HepG2 (cell line): ENCODE results near the gene ZNF385B. TPM values are rescaled to one million over a fixed set of nuclear protein-coding genes. Genes with fewer than 3 reads are reported as not detected.

Source experiments
- ARID2 ChIP-seq: sonication (generic); formaldehyde crosslinking; IDR thresholded peaks from 2 replicates; pipeline ENCODE4 v1.8.1; 2022; ENCODE audit warnings: mild to moderate bottlenecking, missing genetic modification reagents, borderline replicate concordance
- BCL6 ChIP-seq: IDR thresholded peaks from 2 replicates; pipeline ENCODE4 v1.6.1; 2016; ENCODE audit warnings: missing genetic modification reagents, missing compliant biosample characterization
- EP300 ChIP-seq, 3 experiments: sonication (generic) in 1 of 3; formaldehyde crosslinking in 1 of 3; IDR thresholded peaks; 2 replicates each; pipeline versions ENCODE4 v1.5.1 to v1.6.1; 2011 to 2020; ENCODE audit warnings: low read depth in 2 of 3, low read length in 2 of 3, borderline replicate concordance in 1 of 3, improper control_type of control experiment in 1 of 3, mild to moderate bottlenecking in 1 of 3, missing genetic modification reagents in 1 of 3, moderate library complexity in 1 of 3
- HMGA1 ChIP-seq: sonication (generic); formaldehyde crosslinking; conservative IDR thresholded peaks from 2 replicates; pipeline ENCODE4 v1.4.0; 2020; ENCODE audit warnings: missing genetic modification reagents
- MAF1 ChIP-seq: sonication (generic); formaldehyde crosslinking; IDR thresholded peaks from 2 replicates; pipeline ENCODE4 v1.5.0; 2020; ENCODE audit warnings: missing genetic modification reagents, borderline replicate concordance
- NFIC ChIP-seq: IDR thresholded peaks from 2 replicates; pipeline ENCODE4 v1.6.1; 2012; ENCODE audit warnings: mild to moderate bottlenecking, low read length, inconsistent platforms
- TCF7 ChIP-seq: sonication (generic); IDR thresholded peaks from 2 replicates; pipeline ENCODE4 v1.6.1; 2016; ENCODE audit warnings: antibody characterized with exemption, low read depth
- ZBTB42 ChIP-seq: sonication (generic); formaldehyde crosslinking; IDR thresholded peaks from 2 replicates; pipeline ENCODE4 v1.5.0; 2020; ENCODE audit warnings: mild to moderate bottlenecking, missing genetic modification reagents
- ZNF121 ChIP-seq: sonication (generic); formaldehyde crosslinking; IDR thresholded peaks from 2 replicates; pipeline ENCODE4 v1.5.0; 2020; ENCODE audit warnings: mild to moderate bottlenecking, missing genetic modification reagents
- ZNF331 ChIP-seq: sonication (generic); formaldehyde crosslinking; IDR thresholded peaks from 2 replicates; pipeline ENCODE4 v1.4.0; 2020; ENCODE audit warnings: missing genetic modification reagents
- ZNF382 ChIP-seq: sonication (generic); formaldehyde crosslinking; IDR thresholded peaks from 2 replicates; pipeline ENCODE4 v1.5.0; 2020; ENCODE audit warnings: missing genetic modification reagents, mild to moderate bottlenecking, borderline replicate concordance
- ZNF530 ChIP-seq: sonication (generic); formaldehyde crosslinking; IDR thresholded peaks from 2 replicates; pipeline ENCODE4 v1.5.0; 2020; ENCODE audit warnings: low read depth, mild to moderate bottlenecking, missing genetic modification reagents
- ZNF577 ChIP-seq: sonication (generic); formaldehyde crosslinking; IDR thresholded peaks from 2 replicates; pipeline ENCODE4 v1.4.0; 2020; ENCODE audit warnings: mild to moderate bottlenecking, low read depth, missing genetic modification reagents, borderline replicate concordance
- ZNF607 ChIP-seq: sonication (generic); formaldehyde crosslinking; IDR thresholded peaks from 2 replicates; pipeline ENCODE4 v1.5.1; 2020; ENCODE audit warnings: missing genetic modification reagents, mild to moderate bottlenecking, borderline replicate concordance
- ZNF644 ChIP-seq: IDR thresholded peaks from 2 replicates; pipeline ENCODE4 v1.6.1; 2016; ENCODE audit warnings: low read depth
- ZNF674 ChIP-seq: sonication (generic); formaldehyde crosslinking; IDR thresholded peaks from 2 replicates; pipeline ENCODE4 v1.5.0; 2020; ENCODE audit warnings: low read depth, mild to moderate bottlenecking, missing genetic modification reagents
- ZSCAN21 ChIP-seq: sonication (generic); formaldehyde crosslinking; IDR thresholded peaks from 2 replicates; pipeline ENCODE4 v1.8.0; 2022; ENCODE audit warnings: mild to moderate bottlenecking, missing genetic modification reagents, moderate library complexity, borderline replicate concordance
- polyA plus RNA-seq, 8 experiments: library from polyadenylated mRNA; depleted of rRNA in 3 of 8; stranded (reverse) in 7 of 8; unstranded in 1 of 8; fragments of >200 nt; fragmentation: Illumina TruSeq in 4 of 8; extraction: Trizol in 4 of 8; gene quantifications; 2 replicates each; pipeline versions ENCODE4 v1.2.1 to v1.2.3, GENCODE V29; 2011 to 2016; ENCODE audit warnings: low read depth in 4 of 8, missing spikeins in 1 of 8, mixed read lengths in 1 of 8; ENCODE audit not compliant: insufficient read depth in 1 of 8
- total RNA-seq, 5 experiments: library from RNA; depleted of rRNA; stranded (reverse); fragments of >200 nt; fragmentation: Illumina TruSeq; extraction: Trizol; gene quantifications; 2 replicates each; pipeline ENCODE4 v1.2.3, GENCODE V29; 2016; ENCODE audit warnings: low read depth in 1 of 5
- TF ChIP-seq, protein P1 (sequence below), 2 experiments: sonication (generic) in 1 of 2; formaldehyde crosslinking in 1 of 2; IDR thresholded peaks; 2 replicates each; pipeline versions ENCODE4 v1.6.1 to v1.9.0; 2014 to 2022; ENCODE audit warnings: antibody characterized with exemption in 1 of 2, borderline replicate concordance in 1 of 2, inconsistent platforms in 1 of 2, low read depth in 1 of 2, missing genetic modification reagents in 1 of 2
- TF ChIP-seq, protein P2 (sequence below): sonication (generic); formaldehyde crosslinking; IDR thresholded peaks from 2 replicates; pipeline ENCODE4 v1.8.0; 2022; ENCODE audit warnings: mild to moderate bottlenecking, missing genetic modification reagents, moderate library complexity
- TF ChIP-seq, protein P3 (sequence below): sonication (generic); formaldehyde crosslinking; IDR thresholded peaks from 2 replicates; pipeline ENCODE4 v1.5.0; 2020; ENCODE audit warnings: mild to moderate bottlenecking, missing genetic modification reagents

The ZNF385B gene
- total and polyA plus RNA-seq, 2 of the 13 experiments (the other 11 are each of a cell fraction or from before 2014, with no cell fraction given) = 3.3 to 6.7 TPM

DNA sequence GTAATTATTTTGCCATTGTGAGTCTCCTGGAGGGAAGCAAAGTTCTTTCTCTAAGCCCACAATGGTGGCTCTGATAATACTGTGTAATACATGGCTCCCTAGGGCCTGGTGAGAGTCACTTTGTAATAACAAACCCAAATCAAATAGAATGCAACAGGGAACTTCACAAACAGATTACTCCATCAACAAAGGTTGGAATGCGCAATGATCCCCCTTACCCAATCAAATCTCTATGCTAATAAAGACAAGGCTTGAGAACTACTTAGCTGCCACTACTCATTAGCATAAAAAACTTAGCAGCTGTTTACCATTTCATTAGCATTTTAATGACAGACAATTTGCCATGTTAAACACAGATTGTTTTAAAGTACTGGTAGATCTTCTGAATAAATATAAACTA lies 311.2 kb downstream of the ZNF385B start (continued):
- no peak for TF ChIP-seq ZNF607
- TF ChIP-seq TCF7 = peak; percentile 29; the same call in 1 of the 2 replicates
- TF ChIP-seq, protein P1, sequence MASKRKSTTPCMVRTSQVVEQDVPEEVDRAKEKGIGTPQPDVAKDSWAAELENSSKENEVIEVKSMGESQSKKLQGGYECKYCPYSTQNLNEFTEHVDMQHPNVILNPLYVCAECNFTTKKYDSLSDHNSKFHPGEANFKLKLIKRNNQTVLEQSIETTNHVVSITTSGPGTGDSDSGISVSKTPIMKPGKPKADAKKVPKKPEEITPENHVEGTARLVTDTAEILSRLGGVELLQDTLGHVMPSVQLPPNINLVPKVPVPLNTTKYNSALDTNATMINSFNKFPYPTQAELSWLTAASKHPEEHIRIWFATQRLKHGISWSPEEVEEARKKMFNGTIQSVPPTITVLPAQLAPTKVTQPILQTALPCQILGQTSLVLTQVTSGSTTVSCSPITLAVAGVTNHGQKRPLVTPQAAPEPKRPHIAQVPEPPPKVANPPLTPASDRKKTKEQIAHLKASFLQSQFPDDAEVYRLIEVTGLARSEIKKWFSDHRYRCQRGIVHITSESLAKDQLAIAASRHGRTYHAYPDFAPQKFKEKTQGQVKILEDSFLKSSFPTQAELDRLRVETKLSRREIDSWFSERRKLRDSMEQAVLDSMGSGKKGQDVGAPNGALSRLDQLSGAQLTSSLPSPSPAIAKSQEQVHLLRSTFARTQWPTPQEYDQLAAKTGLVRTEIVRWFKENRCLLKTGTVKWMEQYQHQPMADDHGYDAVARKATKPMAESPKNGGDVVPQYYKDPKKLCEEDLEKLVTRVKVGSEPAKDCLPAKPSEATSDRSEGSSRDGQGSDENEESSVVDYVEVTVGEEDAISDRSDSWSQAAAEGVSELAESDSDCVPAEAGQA (IDR thresholded peaks at IDR 0.05; ENCODE audit: low read depth) = no peak
- TF ChIP-seq, protein P1 (CRISPR knock-in tag; IDR thresholded peaks at IDR 0.05; ENCODE audit: borderline replicate concordance) = no peak
- 0 out of 2 replicates have a peak, but pooled peaks have one; percentile 8 for TF ChIP-seq BCL6
- no peak for TF ChIP-seq ZNF121
- TF ChIP-seq NFIC = 0 out of 2 replicates have a peak, but pooled peaks have one; percentile 23
- TF ChIP-seq, protein P2, sequence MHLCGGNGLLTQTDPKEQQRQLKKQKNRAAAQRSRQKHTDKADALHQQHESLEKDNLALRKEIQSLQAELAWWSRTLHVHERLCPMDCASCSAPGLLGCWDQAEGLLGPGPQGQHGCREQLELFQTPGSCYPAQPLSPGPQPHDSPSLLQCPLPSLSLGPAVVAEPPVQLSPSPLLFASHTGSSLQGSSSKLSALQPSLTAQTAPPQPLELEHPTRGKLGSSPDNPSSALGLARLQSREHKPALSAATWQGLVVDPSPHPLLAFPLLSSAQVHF (CRISPR knock-in tag) = no peak
- peak; percentile 82 for TF ChIP-seq ZNF644 (CRISPR knock-in tag)
- TF ChIP-seq HMGA1 = no peak
- no peak for TF ChIP-seq ZNF577 (CRISPR knock-in tag)
- TF ChIP-seq ZBTB42 (CRISPR knock-in tag) = no peak
- TF ChIP-seq ZNF530 (CRISPR knock-in tag) = no peak
- no peak for TF ChIP-seq ZNF674 (CRISPR knock-in tag)
- TF ChIP-seq EP300 (IDR thresholded peaks at IDR 0.05; ENCODE audit: low read depth in 2 of 2, low read length in 2 of 2) = peak in 1 of 2 experiments; percentile 74; a peak in 1 of 4 replicates
- no peak for TF ChIP-seq EP300 (CRISPR knock-in tag; IDR thresholded peaks at IDR 0.05; ENCODE audit: borderline replicate concordance)
- TF ChIP-seq, protein P3, sequence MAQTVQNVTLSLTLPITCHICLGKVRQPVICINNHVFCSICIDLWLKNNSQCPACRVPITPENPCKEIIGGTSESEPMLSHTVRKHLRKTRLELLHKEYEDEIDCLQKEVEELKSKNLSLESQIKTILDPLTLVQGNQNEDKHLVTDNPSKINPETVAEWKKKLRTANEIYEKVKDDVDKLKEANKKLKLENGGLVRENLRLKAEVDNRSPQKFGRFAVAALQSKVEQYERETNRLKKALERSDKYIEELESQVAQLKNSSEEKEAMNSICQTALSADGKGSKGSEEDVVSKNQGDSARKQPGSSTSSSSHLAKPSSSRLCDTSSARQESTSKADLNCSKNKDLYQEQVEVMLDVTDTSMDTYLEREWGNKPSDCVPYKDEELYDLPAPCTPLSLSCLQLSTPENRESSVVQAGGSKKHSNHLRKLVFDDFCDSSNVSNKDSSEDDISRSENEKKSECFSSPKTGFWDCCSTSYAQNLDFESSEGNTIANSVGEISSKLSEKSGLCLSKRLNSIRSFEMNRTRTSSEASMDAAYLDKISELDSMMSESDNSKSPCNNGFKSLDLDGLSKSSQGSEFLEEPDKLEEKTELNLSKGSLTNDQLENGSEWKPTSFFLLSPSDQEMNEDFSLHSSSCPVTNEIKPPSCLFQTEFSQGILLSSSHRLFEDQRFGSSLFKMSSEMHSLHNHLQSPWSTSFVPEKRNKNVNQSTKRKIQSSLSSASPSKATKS (CRISPR knock-in tag) = 0 out of 2 replicates have a peak, but pooled peaks have one; percentile 44
- TF ChIP-seq ARID2 (CRISPR knock-in tag) = no peak
- no peak for TF ChIP-seq MAF1 (CRISPR knock-in tag)
- TF ChIP-seq ZNF331 (CRISPR knock-in tag) = no peak
- no peak for TF ChIP-seq ZSCAN21 (CRISPR knock-in tag)
- no peak for TF ChIP-seq ZNF382 (CRISPR knock-in tag)
